Tibial nerve (tissue), 4 donors: ENCODE data around the gene SPSB3. TPM values are rescaled to one million over a fixed set of nuclear protein-coding genes. Genes with fewer than 3 reads are reported as not detected.

Experiments used
- DNase-seq, 2 donors: peaks; one replicate each; pipeline ENCODE4 v3.0.0-alpha.2; 2019; ENCODE audit warnings: low spot score in 2 of 2
- H3K27ac ChIP-seq, 4 donors: fragments of 200-600 bp; sonication (generic) in 3 of 4; one replicate each; pipeline ENCODE4 v1.5.1; 2017 to 2019; ENCODE audit warnings: mild to moderate bottlenecking in 1 of 4
- H3K27me3 ChIP-seq, 2 donors: fragments of 200-600 bp; sonication (generic) in 1 of 2; one replicate each; pipeline versions ENCODE4 v1.5.1 to v1.6.0; 2017 to 2019
- H3K36me3 ChIP-seq, 3 donors: fragments of 200-600 bp; sonication (generic); one replicate each; pipeline ENCODE4 v1.5.1; 2018 to 2019
- H3K4me1 ChIP-seq, 4 donors: fragments of 200-600 bp; sonication (generic) in 3 of 4; one replicate each; pipeline ENCODE4 v1.5.1; 2017 to 2019
- H3K4me3 ChIP-seq, 4 donors: fragments of 200-600 bp; sonication (generic) in 3 of 4; one replicate each; pipeline ENCODE4 v1.5.1; 2017 to 2019; ENCODE audit warnings: mild to moderate bottlenecking in 1 of 4, moderate library complexity in 1 of 4
- H3K9me3 ChIP-seq, 4 donors: fragments of 200-600 bp; sonication (generic) in 3 of 4; one replicate each; pipeline ENCODE4 v1.5.1; 2017 to 2019
- CTCF ChIP-seq, 5 experiments: fragments of 200-600 bp in 3 of 5; fragments of 450-650 bp in 2 of 5; sonication (generic) in 3 of 5; IDR thresholded peaks; one replicate each; pipeline ENCODE4 v1.5.1; 2016 to 2019; ENCODE audit warnings: antibody characterized with exemption in 5 of 5, mild to moderate bottlenecking in 3 of 5, moderate library complexity in 2 of 5
- EP300 ChIP-seq, 2 donors: sonication (generic); formaldehyde crosslinking; IDR thresholded peaks; one replicate each; pipeline ENCODE4 v1.6.1; 2017; ENCODE audit warnings: antibody characterized with exemption in 2 of 2, mild to moderate bottlenecking in 1 of 2
- POLR2A ChIP-seq, 2 donors: fragments of 450-650 bp; IDR thresholded peaks; one replicate each; pipeline ENCODE4 v1.6.1; 2017; ENCODE audit warnings: antibody characterized with exemption in 2 of 2, mild to moderate bottlenecking in 2 of 2, moderate library complexity in 2 of 2
- WGBS, 2 donors: methylation state at CpG; one replicate each; pipeline ENCODE4 v1.1.5; 2018; 5-methylcytosine and 5-hydroxymethylcytosine counted together
- small RNA-seq: library from RNA; depleted of rRNA; stranded (forward); fragments of <200 nt; gene quantifications from one replicate; pipeline ENCODE3, GENCODE V24; 2016
- total RNA-seq, 4 donors: library from RNA; depleted of rRNA; stranded (reverse); fragments of >200 nt; gene quantifications; one replicate each; pipeline ENCODE4 v1.1.0, GENCODE V29; 2016

The SPSB3 gene
- total RNA-seq, 4 donors from 2014 or later = 90.7 to 122 (median 112) TPM

GRCh38 chr16:1727651-1728624, 54.4 kb downstream of the SPSB3 start:
- Histone ChIP-seq H3K9me3 (no peaks in the 10 kb centered on the region), H3K27ac (no peak overlapping the region), H3K4me1 (peaks cover 0 to 23% (median 12%) of the 10 kb centered on the region in 4 donors), H3K36me3 (peaks cover 3 to 78% (median 21%) of the 10 kb centered on the region in 3 donors), H3K4me3 (no peak overlapping the region), H3K27me3 (no peaks in the 10 kb centered on the region)
- 86 to 89% methylated on average over 19 to 27 of the region's 37 CpGs for WGBS, 2 donors
- no peak for DNase-seq
- TF ChIP-seq EP300 (IDR thresholded peaks at IDR 0.05) (no peak), CTCF (IDR thresholded peaks at IDR 0.05) (no peak), POLR2A (IDR thresholded peaks at IDR 0.05) (no peak)

Small RNA genes within 50 kb of the gene (small RNA-seq; reads per million reads assigned to genes)
- 0.28 reads per million for gene MIR3177

Other genes starting within 250 kb of the SPSB3 start
- gene TMEM204, start 248.9 kb downstream of the SPSB3 start, total RNA-seq = 10 to 100 TPM; 46.3 to 53.7 (median 48.9) TPM
- gene IFT140, start 170.5 kb downstream of the SPSB3 start, total RNA-seq = 10 to 100 TPM; 26.8 to 49.5 (median 41.6) TPM
- gene CRAMP1, start 170.2 kb downstream of the SPSB3 start, total RNA-seq = 10 to 100 TPM; 11.6 to 30.6 (median 17.8) TPM
- gene JPT2, start 104.3 kb downstream of the SPSB3 start, total RNA-seq = 10 to 100 TPM; 15.0 to 28.9 (median 16.1) TPM
- gene MAPK8IP3, start 76.4 kb downstream of the SPSB3 start, total RNA-seq = 100 to 1,000 TPM in 2 of 4 donors, 10 to 100 TPM in 2; 92.6 to 188 (median 99.5) TPM
- 100 to 1,000 TPM; 113 to 198 (median 128) TPM for gene NME3, start 11.0 kb downstream of the SPSB3 start, total RNA-seq
- gene EME2, start 9.8 kb downstream of the SPSB3 start, total RNA-seq = 10 to 100 TPM; 13.2 to 41.4 (median 17.7) TPM
- gene MRPS34, start 9.4 kb downstream of the SPSB3 start, total RNA-seq = 100 to 1,000 TPM in 1 of 4 donors, 10 to 100 TPM in 3; 58.1 to 121 (median 81.0) TPM
- gene NUBP2, start 389 bp upstream of the SPSB3 start, total RNA-seq = 10 to 100 TPM; 73.5 to 93.9 (median 87.4) TPM
- 1 to 10 TPM in 1 of 4 donors, under 1 TPM in 1, not detected in 2; 0.63 to 1.6 TPM for gene IGFALS, start 11.1 kb upstream of the SPSB3 start, total RNA-seq
- 100 to 1,000 TPM in 2 of 4 donors, 10 to 100 TPM in 2; 89.2 to 161 (median 100) TPM for gene HAGH, start 44.3 kb upstream of the SPSB3 start, total RNA-seq
- gene FAHD1, start 44.6 kb upstream of the SPSB3 start, total RNA-seq = 10 to 100 TPM; 17.5 to 44.1 (median 33.7) TPM
- gene MEIOB, start 89.6 kb upstream of the SPSB3 start, total RNA-seq = not detected
- gene HS3ST6, start 135.8 kb upstream of the SPSB3 start, total RNA-seq = not detected
- 10 to 100 TPM; 22.5 to 46.1 (median 30.3) TPM for gene MSRB1, start 160.6 kb upstream of the SPSB3 start, total RNA-seq
- not detected for gene RPL3L, start 172.1 kb upstream of the SPSB3 start, total RNA-seq
- 100 to 1,000 TPM in 2 of 4 donors, 10 to 100 TPM in 2; 86.9 to 136 (median 116) TPM for gene NDUFB10, start 177.0 kb upstream of the SPSB3 start, total RNA-seq
- gene RPS2, start 182.3 kb upstream of the SPSB3 start, total RNA-seq = 1,000 to 10,000 TPM; 1,591 to 3,468 (median 1,745) TPM
- not detected for gene RNF151, start 184.3 kb upstream of the SPSB3 start, total RNA-seq
- gene TBL3, start 189.5 kb upstream of the SPSB3 start, total RNA-seq = 10 to 100 TPM; 37.6 to 70.8 (median 46.2) TPM
- 1 to 10 TPM in 1 of 4 donors, not detected in 3; 3.9 TPM for gene NOXO1, start 198.9 kb upstream of the SPSB3 start, total RNA-seq
- 10 to 100 TPM; 13.4 to 20.2 (median 18.1) TPM for gene GFER, start 201.6 kb upstream of the SPSB3 start, total RNA-seq
- 1 to 10 TPM in 1 of 4 donors, not detected in 3; 3.9 TPM for gene SYNGR3, start 207.4 kb upstream of the SPSB3 start, total RNA-seq
- gene ZNF598, start 227.2 kb upstream of the SPSB3 start, total RNA-seq = 10 to 100 TPM; 37.0 to 83.1 (median 49.2) TPM
- 1 to 10 TPM in 2 of 4 donors, not detected in 2; 3.0 to 3.1 TPM for gene NPW, start 237.2 kb upstream of the SPSB3 start, total RNA-seq
- 10 to 100 TPM; 54.7 to 83.1 (median 64.9) TPM for gene NHERF2, start 244.3 kb upstream of the SPSB3 start, total RNA-seq